GM19468 (cell line): ENCODE data around the gene NR5A1.

Experiments used
- ATAC-seq: cut with Tn5 transposase; IDR thresholded peaks from one replicate; pipeline ENCODE4 v1.9.1; 2021; ENCODE audit warnings: mild to moderate bottlenecking, moderate library complexity, moderate number of reproducible peaks; ENCODE audit not compliant: unreplicated experiment; ENCODE audit errors: extremely low read depth

The NR5A1 gene

DNA sequence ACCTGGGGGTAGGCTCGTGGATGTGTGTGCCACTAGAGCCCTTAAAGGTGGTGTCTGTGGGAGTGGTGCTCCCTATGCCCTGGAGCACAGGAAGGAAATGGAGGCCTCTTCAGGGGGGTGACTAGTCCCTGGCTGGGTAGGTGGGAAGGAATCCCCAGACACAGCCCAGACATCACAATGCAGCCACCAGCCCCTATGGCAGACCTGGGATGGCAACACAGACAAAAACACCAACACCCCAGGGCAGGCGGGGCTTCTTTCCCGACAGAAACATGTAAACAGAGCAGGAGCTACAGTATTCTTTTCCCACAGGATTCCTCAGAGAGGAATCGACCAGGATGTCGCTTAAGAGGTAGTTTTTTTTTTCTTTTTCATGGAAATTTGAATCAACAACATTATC lies 10.4 kb upstream of the NR5A1 start:
- ATAC-seq = no peak

DNA sequence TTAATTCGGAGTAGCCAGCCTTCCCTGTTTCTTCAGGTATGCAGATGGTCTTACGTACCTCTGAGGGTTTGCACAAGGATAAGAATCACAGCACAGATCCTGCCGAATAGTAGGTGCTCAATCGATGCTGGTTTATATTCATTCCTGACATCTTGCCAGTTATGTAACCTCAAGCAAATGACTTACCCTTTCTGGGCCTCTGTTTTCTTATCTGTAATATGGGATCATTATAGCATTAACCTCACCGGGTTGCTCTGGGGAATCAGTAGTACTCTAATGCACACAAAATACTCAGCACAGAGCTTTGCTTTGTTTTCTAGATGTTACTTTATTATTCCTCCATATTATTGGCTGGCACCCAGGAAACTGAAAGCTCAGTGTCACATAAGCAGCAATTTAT lies 7.7 kb upstream of the NR5A1 start:
- ATAC-seq = no peak

DNA sequence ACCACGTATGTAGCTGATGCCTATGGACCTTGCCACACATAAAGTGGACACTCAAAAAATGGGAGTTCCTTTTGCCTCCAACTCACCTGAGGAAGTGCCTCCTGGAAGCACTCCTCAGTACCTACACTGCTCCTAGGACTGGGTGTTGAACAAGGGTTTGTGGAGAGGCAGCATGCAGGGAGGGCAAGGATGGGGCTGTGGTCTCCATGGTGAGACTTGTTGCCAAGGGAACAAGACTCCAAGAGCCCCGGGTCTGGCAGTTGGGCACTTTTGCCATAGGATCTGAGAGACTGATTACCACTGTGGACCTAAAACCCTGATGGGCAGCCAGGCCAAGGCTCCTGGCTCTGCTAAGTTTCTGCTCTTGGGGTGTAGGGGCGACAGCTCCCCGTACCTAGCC lies 6.9 kb upstream of the NR5A1 start:
- ATAC-seq = no peak

DNA sequence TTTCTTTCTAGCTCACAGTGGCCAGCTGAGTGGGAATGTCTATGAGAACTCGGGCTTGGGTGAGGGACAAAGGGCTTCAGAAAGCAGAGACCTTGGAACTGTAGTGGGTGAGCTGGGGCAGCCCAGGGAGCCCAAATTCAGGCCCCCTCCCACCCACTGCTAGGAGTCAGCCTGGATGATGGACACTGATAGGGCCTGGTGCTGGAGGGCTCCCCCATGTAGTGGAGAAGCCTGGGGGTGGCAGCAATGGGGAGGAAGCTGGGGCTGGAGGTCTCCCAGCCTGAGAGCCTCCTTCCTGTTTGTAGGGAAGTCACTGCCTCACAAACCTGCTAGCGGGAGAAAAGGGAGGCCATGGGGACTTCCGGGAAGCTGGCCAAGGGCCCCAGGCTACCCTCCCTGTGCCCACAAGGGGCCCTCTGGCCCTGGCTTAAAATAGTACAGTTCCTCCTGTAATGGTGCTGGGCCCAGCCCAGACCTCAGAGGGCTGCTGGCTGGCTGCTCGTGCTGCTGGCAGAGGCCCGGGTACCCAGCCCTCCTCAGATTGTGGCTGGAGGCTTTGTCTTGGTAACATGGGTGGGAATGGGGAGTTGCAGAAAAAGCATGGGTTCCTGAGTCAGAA lies 6.3 kb upstream of the NR5A1 start:
- no peak for ATAC-seq

DNA sequence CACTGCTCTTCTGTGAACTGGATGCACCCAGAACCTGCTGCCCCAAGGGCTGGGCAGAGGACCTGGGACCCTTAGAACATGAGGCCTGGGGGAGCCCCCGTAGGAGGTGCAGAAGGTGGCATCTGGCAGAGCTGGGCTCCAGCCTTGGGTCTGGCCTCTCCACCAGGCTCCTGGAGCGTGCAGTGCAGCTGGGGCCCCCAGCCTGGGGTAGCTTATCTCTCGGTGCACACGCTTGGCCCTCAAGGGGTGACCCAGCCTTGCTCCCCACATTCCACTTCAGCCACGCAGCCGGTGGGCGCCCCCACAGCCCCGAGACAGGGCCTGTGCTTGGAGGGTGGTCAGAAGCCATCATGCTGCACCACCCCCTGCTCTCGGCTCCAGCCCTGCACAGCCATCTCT lies 5.6 kb upstream of the NR5A1 start:
- ATAC-seq = no peak

DNA sequence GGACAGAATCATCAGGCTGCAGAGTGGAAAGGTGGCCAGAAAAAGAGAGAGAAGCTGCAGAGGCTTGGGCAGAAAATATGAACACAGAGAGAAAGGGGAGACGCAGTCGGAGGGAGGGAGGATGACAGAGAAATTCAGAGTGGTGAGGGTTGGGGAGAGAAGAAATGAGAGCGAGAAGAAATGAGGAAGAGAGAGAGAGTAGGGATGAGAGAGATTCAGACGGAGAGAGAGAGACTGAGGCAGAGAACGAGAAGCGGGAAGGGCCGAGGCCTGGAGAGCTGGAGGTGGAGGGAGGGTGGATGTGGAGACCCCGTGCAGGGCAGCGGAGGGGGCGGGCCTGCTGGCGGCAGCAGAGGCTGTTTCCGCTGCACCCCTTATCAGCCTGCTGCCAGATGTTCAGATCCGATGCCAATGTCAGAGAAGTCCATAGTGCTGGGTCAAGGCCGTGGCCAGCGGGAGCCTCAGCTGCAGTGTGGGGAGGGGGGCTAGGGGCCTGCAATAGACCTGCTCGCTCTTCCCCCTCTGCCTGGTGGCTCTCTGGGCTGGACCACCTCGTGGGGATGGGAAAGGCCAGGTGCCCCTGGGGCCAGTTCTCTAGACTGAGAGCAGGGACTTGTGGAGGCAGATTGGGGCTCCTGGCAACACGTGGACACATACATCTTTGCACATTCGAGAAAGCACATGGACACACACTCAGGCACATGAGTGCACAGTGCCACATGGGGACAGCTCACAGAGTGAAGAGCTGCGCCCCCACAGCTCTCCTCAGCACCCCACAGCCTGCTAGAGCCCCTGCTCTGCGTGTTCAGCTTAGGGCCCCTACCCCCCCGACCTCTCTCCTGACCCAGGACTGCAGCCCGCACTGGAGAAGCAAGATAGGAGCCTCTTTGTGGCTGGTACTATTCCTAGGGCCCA lies 4.9 kb upstream of the NR5A1 start:
- no peak for ATAC-seq

DNA sequence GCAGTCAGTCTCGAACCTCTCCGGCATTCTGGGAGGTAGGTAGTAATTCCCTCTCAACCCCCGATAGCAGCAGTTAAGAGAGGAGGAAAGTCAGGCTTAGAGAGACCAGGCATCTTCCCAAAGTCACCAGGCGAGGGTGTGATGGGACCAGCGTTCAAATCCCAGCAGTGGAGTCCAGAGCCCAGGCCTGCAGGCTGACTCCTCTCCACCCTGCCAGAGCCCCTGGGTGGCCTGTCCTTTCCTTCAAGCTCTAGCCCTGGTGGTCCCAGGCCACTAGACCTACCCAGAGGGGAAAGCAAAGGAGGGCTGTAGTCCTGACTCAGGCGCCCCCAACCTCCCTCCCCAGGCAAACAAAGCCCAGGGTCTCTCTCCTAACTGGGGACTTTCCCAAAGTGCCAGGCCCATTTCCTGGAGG lies 4.2 kb upstream of the NR5A1 start:
- no peak for ATAC-seq

DNA sequence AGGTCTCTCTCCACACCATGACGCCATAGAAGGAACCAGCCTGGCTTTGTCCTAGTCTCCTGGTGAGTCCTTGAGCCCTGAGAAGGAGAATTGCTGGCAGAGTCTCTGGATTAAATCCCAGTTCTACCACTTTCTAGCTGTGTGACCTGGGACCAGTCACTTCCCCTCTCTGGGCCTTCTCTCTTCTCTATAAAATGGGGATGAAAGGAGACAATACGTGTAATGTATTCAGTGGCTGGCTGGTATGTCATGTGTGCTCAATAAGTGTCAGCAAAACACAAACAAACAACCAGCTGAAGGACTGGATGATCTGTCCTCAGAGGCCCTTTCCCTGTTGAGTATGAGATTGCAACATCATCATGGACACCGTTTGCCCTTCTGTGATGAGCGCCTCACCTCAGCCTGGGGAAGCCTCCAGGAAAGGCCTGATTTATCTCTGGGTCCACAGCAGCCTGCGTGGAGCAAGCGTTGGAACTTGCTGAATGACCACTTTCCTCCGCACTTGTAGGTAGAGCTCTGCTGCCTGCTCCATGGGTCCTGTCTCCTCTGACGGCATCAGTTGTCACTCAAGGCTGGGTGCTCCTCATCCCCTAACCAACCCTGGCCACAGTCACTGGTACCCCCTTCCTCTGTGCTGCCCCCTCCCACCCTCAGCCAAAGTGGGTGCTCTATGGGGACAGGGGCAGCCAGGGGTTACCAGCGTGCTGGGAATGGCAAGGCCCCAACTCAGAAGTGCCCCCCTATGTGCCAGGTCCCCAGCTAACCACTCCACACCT lies 3.6 kb upstream of the NR5A1 start:
- no peak for ATAC-seq

DNA sequence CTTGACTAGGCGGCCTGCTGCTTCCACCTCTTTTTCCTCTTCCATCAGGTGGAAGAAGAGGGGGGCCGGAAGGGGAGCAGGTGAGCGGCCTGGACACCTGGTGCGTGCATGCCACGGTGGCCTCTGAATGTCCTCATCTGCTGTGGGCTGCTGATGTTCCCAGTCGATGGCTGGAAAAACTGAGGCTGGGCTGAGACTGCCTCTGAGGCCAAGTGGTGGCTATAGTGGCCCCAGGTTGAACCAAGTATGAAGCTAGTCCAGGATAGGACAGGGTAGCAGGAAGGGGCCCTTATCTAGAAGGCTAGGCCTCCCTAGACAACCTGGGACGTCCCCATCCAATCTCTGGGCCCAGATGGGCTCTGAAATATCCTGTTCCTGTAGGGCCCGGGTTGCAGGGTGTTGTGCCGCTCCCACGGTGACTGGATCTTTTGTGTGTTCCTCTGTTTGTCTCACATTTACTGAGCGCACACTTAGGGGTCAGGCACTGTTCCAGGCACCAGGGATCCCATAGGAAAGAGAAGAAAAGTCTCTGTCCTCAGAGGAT lies 753 bp upstream of the NR5A1 start:
- no peak for ATAC-seq

DNA sequence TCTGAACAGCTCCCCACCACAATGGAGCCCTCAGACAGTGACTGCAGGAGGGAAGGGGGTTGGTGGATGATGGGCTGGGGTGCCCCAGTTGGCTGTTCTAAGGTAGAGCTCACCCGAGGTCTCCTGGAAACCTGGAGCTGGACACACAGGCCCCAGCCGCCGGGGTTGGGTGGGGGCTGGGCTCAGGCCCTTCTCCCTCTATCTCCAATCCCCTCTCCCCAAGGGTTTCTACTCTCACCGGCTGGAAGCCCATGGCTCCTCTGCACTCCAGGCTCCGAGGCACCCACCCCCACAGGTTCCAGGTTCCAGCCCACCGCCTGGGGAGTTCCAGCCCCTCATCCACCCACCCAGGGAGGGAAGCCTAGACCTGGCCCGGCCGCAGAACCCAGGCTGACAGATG lies 766 bp downstream of the NR5A1 start:
- no peak for ATAC-seq

DNA sequence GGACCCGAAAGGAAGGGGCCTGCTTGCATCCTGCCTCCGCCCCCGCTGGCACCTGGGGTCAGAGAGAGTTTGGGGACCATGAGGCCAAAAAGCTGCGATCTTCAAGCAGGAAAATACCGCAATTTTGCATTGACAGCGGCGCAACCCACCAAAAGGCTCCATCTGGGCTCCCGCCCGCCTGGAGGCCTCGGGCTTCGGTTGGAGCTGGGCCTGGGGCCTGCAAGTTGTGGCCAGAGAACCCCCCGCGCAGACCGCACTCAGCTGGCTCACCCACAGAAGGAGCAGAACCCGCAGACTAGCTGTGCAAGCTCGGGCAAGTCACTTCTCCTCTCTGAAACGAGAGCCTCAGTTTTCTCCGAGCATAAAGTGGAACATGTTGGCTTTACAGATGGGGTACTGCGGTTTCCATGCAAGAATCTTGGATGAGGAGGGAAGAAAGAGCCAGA lies 1.3 kb downstream of the NR5A1 start:
- no peak for ATAC-seq

DNA sequence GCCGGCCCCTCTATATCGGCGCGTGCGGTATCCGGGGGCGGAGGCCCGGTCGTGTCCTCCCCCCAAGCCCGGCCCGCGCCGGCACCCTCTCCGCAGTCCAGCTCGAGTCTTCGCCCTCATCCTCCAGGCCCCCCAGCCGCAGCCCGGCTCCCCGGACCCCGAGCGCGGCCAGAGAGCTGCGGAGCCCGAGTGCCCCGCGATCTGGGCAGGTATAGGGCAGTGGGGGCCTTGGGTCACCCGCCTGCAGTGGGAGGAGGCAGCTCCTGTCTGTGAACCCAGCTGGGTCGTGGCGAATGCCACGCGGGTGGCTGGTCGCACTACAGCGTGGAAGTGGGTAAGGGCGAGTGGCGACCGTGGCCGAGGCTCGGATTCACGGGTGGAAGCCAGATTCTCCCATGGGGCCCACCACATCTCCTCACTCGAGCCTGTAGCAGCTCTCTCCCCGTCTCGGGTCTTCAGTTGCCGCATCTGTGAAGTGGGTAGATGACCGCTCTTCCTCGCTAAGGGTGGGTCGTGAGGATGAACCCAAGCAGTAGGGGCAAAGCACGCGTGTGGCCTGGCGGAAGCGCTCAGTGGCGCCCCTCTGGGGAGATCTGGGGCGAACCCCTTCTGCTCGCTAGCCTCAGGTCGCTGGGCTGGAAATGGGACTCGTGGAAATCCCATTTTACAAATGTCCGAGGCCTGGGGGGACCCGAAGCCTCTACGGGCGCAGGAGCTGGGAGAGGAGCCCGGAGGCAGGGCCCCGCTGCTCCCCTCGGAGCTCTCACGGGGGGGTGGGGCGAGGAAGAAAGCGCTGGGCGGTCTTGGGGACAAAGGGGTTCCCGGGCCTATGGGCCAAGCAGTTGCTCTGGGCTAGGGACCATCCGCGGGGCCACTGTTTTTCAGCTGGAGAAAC lies 1.9 kb downstream of the NR5A1 start:
- ATAC-seq = no peak

DNA sequence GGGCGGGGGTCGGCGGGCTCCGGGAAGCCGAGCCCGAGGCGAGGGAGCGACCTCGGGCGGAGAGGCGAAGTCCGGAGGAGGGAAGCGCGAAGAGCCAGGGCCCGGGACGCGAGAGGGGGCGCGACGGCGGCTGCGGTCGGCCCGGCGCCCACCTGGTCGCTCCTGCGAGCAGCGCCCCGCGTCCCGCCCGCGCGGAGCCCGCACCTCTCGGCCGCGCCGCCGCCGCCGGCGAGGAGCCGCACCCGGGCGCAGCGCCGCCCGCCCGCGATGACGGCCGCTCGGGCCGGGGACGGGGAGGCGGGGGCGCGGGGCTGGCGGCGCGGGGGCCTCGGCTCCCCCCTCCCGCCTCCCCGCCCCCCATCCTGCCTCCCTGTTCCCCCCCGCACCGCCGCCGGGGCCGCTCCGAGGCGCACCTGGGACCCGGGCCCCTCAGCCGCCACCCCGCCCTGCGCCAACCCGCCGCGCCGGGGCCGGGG lies 2.6 kb downstream of the NR5A1 start:
- no peak for ATAC-seq

DNA sequence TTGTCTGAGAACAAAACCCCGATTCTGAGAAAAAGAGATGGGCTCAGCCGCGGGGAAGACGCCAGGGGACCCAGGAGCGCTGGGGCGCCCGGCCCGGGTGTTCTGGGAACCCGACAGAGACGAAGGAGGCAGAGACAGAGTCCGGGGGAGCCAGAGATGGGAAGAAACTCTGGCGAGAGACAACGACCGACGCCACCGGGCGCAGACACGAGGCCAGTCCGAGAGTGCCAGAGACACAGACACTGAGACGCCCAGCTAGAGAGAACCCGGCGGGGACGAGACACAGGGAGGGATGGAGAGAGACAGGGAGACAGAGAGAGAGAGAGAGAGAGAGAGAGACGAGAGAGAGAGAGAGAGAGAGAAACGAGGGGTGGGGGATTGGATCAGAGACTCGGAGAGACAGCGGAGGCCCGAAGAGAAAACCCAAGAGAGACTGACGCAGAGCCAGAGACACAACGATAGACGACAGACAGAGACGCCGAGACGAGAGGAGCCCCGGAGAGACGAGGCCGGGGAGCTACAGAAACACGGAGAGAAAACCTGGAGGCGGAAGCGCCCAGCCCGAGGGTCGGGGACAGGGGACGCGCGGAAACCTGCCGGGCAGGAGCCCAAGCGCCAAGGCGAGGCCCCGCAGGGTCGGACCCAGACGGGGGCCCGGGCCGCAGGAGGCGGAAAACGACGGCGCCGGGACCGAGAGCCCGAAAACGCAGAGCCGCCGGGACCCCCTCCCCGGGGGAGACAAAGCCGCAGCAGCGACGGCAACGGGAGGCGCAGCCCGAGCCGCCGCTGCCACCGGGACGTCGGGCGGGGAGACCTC lies 3.3 kb downstream of the NR5A1 start:
- ATAC-seq = no peak

DNA sequence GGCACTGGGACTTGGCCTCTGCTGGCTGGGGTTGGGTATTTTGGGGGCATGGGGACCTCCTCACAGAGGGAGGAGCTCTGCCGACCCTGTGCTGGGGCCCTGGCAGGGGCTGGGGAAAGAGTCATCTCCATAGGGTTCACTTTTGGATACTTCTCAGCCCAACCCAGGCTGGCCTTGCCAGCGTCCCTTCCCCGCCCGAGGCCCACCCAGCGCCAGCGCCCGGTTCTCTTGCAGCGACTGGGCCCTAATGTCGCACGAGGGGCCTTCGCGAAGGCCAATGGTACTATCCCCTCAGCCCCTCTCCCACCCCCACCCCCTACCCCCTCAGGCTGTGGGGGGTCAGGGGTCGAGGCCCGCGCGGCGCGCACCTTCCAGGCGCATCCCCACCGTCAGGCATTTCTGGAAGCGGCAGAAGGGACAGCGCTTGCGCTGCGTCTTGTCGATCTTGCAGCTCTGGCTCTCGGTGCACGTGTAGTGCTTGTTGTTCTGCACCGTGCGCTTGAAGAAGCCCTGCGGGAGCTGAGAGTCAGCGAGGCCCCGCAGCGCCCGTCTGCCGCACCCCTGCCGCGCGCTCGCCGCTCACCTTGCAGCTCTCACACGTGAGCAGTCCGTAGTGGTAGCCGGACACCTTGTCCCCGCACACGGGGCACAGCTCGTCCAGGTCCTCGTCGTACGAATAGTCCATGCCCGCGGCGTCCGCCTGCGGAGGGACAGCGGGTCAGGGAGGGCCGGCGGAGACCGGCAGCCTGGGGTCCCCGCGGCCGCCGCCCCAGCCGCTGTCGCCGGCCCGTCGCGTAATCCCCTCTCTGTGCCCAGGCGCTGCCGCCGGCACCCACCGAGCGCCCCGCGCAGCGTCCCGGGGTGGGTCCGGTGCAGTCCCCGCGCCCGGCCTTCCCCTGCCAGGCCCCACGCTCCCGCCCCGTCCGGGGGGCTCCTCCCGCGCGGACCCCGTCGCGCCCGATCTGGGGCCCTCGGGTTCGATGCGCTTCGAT lies 4.2 kb downstream of the NR5A1 start:
- ATAC-seq = no peak

DNA sequence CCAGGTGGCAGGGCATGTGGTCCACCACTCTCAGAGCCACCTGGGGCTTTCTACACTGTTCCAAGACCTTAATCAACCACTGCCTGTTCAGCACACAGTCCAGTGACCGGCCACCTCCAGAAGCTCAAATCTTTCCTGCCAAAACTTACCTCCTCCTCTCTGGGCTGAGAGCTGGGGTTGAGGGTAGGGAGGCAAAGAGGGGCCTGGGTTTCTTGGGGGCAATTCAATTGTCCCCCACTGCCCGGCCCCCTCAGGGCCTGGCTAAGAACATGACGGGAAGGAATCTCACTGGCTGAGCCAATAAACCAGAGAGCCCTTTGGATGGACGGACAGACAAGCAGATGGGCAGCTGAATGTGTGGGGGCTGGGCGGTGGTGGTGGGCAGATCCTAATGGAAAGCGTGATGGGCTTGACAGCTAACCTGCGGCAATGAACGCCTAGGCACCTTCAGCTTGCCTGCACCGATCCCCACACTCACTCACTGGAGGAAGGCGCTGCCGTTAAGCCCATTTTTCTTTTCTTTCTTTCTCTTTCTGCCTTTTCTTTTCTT lies 5.4 kb downstream of the NR5A1 start:
- no peak for ATAC-seq
